Fibroblast of pulmonary artery (primary cell): ENCODE results near the gene GPR180.

Experiments used
- DNase-seq: peaks from one replicate; pipeline ENCODE4 v3.0.0-alpha.2; 2010; ENCODE audit warnings: low read depth
- H3K4me3 ChIP-seq: replicated peaks from 2 replicates; pipeline ENCODE4 v1.5.1; 2011; ENCODE audit warnings: low read depth, mild to moderate bottlenecking, control low read depth, low read length, moderate library complexity
- TF ChIP-seq, protein P1 (sequence below): IDR thresholded peaks from 2 replicates; pipeline ENCODE4 v1.5.1; 2011; ENCODE audit warnings: mild to moderate bottlenecking, control low read depth, low read length, inconsistent platforms; ENCODE audit errors: missing control alignments

GPR180 gene

DNA sequence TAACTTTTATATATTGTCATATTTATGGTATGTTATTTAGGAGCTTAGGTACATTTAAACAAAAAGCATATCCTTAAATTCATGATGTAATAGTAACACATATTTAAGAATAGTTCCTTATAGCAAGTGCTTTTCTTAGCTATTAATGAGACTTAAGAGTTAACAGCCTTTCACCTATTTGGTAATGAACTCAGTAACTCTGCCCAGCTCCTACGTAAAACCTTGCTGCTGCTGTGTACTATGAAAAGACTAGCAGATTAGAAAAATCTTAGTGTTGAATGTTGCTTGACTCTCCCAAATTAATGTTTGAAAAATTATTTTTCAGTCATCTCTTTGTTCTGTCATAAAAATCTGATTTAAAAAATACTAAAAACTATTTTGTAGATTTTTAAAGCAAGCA lies 6.9 kb downstream of the GPR180 start:
- TF ChIP-seq, protein P1, sequence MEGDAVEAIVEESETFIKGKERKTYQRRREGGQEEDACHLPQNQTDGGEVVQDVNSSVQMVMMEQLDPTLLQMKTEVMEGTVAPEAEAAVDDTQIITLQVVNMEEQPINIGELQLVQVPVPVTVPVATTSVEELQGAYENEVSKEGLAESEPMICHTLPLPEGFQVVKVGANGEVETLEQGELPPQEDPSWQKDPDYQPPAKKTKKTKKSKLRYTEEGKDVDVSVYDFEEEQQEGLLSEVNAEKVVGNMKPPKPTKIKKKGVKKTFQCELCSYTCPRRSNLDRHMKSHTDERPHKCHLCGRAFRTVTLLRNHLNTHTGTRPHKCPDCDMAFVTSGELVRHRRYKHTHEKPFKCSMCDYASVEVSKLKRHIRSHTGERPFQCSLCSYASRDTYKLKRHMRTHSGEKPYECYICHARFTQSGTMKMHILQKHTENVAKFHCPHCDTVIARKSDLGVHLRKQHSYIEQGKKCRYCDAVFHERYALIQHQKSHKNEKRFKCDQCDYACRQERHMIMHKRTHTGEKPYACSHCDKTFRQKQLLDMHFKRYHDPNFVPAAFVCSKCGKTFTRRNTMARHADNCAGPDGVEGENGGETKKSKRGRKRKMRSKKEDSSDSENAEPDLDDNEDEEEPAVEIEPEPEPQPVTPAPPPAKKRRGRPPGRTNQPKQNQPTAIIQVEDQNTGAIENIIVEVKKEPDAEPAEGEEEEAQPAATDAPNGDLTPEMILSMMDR, result no peak
- DNase-seq, result no peak
- no peak overlapping the region for H3K4me3 ChIP-seq

DNA sequence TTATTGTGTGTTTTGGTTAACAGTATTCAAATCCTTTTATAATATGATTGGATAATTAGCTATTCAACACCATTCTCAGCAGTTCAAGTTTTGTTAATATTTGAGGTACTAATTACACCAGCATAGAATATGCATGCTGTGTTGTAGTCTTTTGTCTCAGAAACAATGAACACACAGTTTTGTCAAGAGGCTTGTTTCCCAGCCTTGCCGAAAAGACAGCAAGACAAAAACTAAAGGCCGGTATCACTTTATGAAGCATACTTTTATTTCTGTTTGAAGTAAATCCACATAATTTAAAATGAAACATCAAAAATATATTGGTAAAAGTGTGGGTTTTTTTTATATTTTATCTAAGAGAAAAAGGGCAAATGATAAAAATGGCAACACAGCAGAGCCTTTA lies 7.5 kb downstream of the GPR180 start:
- TF ChIP-seq, protein P1, result no peak
- DNase-seq, result no peak
- H3K4me3 ChIP-seq, result no peak overlapping the region

DNA sequence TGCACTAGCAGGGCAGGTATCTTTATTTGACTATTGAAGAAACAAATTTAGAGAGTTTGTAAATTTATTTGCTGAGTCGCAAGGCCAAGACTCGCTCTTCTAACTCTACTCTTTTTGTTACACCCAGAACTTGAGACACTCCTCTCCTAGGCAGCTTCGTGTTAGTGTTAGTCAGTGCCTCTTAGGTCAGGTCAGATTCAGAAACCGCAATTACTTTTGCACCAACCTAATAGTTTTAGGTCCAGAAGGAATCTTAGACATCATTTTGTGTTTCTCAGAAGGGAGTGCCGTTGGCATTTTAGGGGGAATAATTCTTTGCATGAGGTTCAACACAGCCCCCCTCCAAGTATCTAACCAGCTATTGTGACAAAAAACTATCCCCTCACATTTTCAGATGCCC lies 8.8 kb downstream of the GPR180 start:
- no peak overlapping the region for H3K4me3 ChIP-seq
- no peak for DNase-seq
- TF ChIP-seq, protein P1, result no peak

DNA sequence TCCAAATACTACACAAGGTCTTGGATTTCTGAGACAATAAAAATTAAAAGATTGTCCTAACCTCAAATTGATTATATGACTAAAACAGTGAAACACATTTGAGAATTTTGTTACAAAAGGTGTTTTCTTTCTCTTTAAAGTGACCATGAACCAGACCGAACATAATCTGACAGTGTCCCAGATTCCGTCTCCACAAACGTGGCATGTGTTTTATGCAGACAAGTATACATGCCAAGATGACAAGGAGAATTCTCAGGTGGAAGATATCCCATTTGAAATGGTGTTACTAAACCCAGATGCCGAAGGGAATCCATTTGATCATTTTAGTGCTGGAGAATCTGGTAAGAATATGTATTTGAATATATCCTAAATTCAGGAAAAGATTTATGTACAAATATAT lies 10.4 kb downstream of the GPR180 start:
- H3K4me3 ChIP-seq, result no peak overlapping the region
- TF ChIP-seq, protein P1, result no peak
- DNase-seq, result no peak

DNA sequence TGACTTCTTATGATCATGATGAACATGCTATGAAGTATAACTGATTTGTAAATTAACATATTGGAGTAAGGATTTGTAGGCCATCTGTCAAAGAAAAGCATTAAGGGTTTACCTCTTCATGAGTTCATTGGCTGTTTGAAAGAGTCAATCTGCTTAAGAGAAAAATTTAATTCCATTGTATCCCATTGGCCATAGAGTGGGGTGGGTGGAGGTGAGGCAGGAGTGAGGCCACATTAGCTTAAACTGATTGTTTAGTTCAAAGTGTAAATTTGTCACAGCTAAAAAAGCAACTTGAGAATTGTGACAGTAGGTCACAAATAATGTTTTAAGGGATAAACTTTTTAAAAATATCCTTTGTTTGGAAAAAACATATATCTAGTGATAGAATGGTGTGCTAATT lies 11.4 kb downstream of the GPR180 start:
- no peak overlapping the region for H3K4me3 ChIP-seq
- no peak for DNase-seq
- TF ChIP-seq, protein P1, result no peak

DNA sequence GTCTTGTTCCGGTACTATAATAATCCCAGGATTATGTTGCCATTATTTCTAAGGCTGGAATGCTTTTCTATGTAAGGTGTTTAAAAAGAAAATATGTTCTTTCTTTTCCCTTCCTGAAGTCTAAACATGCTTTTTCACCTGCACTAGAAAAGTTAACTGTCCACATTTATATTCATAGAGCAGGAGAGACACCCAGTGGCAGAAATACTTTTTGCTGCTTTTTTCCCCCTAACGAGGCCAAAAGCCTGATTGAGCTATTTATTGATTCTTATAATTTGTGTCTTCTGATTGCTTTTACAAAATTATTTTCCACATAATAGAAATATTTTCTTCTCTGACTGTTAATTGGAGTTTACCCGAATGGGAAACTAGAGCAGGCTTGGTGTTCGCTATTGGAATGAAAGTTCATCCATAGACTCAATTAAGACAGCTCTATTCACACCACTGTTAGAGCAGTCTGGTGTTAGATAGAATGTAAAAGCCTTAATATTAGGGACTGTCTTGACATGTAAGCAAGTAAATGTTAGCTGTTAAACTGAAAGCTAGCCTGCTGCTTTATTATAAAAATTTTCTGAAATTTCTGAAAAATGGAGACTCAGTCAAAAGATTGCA lies 15.8 kb downstream of the GPR180 start:
- DNase-seq, result peak; percentile 43
- TF ChIP-seq, protein P1, result peak; percentile 62

DNA sequence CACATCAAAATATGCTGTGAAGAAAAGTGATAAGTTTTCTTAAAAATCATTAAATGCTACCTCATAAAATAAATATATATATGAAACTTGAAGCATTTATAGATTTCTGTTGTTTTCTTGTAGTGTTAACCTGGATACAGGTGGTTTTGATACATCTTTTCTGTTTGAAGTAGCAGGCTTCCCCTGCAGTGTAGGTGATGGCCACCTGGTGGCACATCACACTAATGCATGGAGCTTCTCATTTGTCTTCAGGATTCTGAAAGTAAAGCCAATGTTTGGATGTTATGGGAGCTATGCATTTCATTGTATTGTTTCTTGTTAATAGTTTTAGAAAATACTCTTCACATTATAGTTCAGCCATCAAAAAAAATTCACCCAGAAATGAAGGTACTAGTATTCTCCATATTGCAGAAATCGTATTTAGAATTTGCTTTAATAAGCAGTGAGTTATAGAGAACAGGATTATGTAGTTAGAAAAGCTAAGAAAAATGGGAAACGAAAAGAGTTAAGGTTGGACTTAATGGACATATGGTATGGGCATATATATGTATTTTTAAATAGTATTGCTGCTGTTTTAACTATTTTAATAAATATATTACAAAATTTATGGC lies 18.7 kb downstream of the GPR180 start:
- peak; percentile 58 for DNase-seq
- no peak overlapping the region for H3K4me3 ChIP-seq
- TF ChIP-seq, protein P1, result peak; percentile 83

More for the DNA sequence above, 15.8 kb downstream of the GPR180 start:
- no peak overlapping the region for H3K4me3 ChIP-seq
